ENCODE data around the gene NKTR.

- TF ChIP-seq, protein P1, sequence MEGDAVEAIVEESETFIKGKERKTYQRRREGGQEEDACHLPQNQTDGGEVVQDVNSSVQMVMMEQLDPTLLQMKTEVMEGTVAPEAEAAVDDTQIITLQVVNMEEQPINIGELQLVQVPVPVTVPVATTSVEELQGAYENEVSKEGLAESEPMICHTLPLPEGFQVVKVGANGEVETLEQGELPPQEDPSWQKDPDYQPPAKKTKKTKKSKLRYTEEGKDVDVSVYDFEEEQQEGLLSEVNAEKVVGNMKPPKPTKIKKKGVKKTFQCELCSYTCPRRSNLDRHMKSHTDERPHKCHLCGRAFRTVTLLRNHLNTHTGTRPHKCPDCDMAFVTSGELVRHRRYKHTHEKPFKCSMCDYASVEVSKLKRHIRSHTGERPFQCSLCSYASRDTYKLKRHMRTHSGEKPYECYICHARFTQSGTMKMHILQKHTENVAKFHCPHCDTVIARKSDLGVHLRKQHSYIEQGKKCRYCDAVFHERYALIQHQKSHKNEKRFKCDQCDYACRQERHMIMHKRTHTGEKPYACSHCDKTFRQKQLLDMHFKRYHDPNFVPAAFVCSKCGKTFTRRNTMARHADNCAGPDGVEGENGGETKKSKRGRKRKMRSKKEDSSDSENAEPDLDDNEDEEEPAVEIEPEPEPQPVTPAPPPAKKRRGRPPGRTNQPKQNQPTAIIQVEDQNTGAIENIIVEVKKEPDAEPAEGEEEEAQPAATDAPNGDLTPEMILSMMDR (IDR thresholded peaks at IDR 0.05): peak in 1 of 4 donors; percentile 4
- TF ChIP-seq POLR2A (IDR thresholded peaks at IDR 0.05): no peak
These were observed 34.6 kb downstream of the NKTR start for GRCh38 chr3:42635111-42635510.

All from right lobe of liver (tissue), 4 donors.